GM18867 (cell line): ENCODE results near the gene SDC4.

Experiments used
- ATAC-seq: cut with Tn5 transposase; IDR thresholded peaks from one replicate; pipeline ENCODE4 v1.9.1; 2021; ENCODE audit warnings: mild to moderate bottlenecking, moderate library complexity; ENCODE audit not compliant: unreplicated experiment

The SDC4 gene

GRCh38 chr20:45344168-45344860 is 3.9 kb downstream of the SDC4 start:
- no peak for ATAC-seq

DNA sequence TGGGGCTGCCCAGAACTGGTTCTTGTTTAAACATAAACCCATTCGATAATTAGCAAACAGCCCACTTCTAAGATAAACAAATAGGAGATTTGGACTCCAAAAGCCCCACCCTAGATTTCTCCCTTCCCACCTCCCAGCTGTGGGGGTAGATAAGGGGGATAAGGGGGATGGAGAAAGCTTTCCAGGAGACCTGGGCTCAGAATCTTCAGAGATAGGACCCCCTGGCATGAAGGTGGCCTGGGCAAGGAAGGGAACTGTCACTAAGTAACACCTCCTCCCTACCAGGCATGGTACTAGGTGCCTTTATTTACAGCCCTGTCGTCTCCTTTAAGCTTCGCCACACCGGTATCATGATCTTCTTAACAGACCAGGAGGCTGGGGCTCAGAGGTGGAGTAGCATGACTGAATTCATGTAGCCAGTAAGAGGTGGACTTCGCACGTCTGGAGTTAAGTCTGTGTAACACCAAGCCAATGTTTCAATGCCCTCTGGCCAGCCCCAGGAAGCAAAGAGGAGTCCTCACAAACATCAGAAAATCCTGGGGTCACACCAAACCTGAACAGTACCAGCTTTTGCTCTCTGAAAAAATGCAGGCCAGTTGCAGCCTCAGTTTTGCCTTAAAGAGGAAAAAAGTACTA is 4.6 kb downstream of the SDC4 start:
- no peak for ATAC-seq

DNA sequence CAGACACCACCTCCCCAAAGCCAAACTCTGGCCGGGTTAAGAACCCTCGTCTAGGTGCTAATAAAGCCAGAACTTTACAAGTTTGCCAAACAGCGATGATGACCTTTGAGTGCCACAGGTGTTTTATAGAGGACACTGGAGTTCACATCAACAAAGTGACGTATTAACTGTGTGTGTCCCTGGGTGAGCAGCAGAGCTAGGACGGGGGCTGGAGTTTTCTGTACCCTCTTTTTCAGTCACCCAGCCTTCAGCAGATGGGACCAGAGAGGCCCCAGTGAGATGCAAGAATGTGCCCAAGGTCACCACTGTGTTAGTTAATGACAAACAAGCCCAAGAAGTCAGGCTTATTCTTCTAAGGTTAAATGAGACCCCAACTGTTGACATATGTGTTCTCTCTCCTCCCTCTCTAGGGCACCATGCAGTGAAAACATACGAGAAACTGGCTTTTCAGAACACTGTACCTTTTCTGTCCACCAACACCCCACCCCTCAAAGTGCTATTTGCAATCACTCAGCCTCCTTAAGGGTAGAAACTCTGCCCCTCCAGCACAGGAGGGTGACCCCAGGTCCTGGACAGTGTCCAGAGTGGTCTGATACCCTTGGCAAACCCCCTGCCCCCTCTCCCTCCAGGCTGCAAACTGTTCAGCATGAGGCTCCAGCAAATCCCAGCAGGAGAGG is 5.2 kb downstream of the SDC4 start:
- no peak for ATAC-seq

- no peak for ATAC-seq
These were observed 6.0 kb downstream of the SDC4 start for GRCh38 chr20:45341939-45342854.

DNA sequence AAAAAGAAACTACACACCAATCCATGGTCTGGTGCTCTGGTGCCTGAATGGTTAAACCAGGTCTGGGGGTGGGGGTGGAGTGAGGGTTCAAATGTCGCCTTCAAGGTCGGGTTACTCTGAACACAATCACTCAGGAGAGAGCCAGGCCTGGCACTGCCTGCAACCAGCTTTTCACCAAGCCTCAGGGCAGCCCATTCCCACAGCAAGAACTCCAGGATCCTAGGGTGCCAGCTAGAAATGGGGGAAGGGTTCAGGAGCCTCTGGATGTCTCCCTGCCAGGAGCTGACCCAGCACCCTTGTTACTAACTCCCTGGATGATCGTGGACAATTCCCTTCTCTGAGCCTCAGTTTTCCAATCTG is 6.7 kb downstream of the SDC4 start:
- ATAC-seq, result no peak

GRCh38 chr20:45340951-45341350 is 7.3 kb downstream of the SDC4 start:
- ATAC-seq, result no peak

GRCh38 chr20:45340236-45340847 is 7.9 kb downstream of the SDC4 start:
- no peak for ATAC-seq

DNA sequence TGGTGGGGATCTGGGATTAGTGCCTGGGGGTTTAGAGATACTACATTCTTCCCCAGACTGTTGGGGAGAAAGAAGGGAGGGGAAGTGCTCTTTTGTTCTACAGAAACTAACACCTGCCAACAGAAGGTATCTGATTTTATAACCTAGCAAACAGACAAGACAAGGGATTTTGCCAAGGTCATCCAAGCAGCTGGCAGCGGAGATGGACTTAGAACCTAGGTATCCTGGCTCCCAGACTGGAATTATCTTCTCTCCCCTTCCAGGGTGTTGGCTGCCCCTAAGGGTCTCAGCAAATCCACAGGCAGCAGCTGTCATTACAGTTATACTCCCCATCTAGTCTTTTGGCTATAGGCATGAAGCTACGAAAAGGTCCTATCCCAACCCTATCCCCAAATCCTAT is 8.4 kb downstream of the SDC4 start:
- no peak for ATAC-seq

GRCh38 chr20:45339084-45339483 is 9.1 kb downstream of the SDC4 start:
- no peak for ATAC-seq

GRCh38 chr20:45338121-45339030 is 9.8 kb downstream of the SDC4 start:
- no peak for ATAC-seq

GRCh38 chr20:45337367-45338120 is 10.7 kb downstream of the SDC4 start:
- no peak for ATAC-seq

- no peak for ATAC-seq
These were observed 11.5 kb downstream of the SDC4 start for GRCh38 chr20:45336530-45337366.

- no peak for ATAC-seq
These were observed 17.7 kb downstream of the SDC4 start for GRCh38 chr20:45330476-45330875.

- ATAC-seq, result no peak
These were observed 18.5 kb downstream of the SDC4 start for GRCh38 chr20:45329497-45330319.

DNA sequence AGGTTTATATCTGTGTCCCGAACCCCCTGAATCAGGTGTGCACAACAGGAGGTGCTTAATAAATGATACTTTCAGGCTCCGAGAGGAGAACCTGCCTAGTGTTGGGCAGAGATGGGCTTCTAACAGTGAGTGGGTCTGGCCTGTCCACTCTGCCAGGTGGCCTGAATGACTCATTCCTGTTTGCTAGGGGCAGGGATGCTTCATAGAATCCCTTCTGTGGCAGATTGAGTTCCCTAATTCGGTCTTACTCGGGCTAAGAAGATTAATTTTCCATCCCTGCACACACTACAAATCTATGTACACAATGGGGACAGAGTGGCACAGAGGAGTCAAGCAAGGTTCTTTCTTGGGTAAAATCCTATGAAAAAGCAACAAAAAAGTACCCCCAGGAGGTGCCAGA is 19.8 kb downstream of the SDC4 start:
- no peak for ATAC-seq

- no peak for ATAC-seq
These were observed 22.9 kb downstream of the SDC4 start for GRCh38 chr20:45325371-45325770.

DNA sequence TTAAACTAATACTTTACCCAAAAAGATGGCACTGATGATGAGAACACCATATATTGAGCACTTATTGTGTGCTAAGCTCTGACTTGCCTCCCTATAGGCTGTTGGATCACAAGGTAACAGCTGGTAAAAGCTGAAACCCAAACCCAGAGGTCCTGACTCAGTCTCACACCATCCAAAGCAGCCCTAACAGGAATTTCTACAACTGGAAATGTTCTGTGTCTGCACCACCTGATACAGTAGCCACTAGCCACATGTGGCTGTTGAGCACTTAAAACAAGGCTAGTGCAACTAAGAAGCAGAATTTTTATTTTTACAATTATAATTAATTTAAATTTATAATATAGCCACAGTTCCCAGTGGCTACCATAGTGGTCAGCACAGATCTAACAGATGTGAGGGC is 24.5 kb downstream of the SDC4 start:
- ATAC-seq, result no peak
